Adrenal gland (tissue), 12 donors: ENCODE results near the gene JARID2. TPM values are rescaled to one million over a fixed set of nuclear protein-coding genes. Genes with fewer than 3 reads are reported as not detected.

Experiments used
- DNase-seq, 7 donors: peaks; one replicate each; pipeline ENCODE4 v3.0.0-alpha.2; 2019 to 2020
- H3K27ac ChIP-seq, 5 donors: fragments of 200-600 bp; sonication (generic) in 4 of 5; 1 replicate in 3 of 5; 2 replicates in 2 of 5; pipeline versions ENCODE4 v1.5.1 to v1.8.0; 2016 to 2020; ENCODE audit warnings: mild to moderate bottlenecking in 1 of 5
- H3K27me3 ChIP-seq: fragments of 200-600 bp; 2 replicates; pipeline ENCODE4 v1.8.0; 2021
- H3K36me3 ChIP-seq, 2 donors: fragments of 200-600 bp; replicated peaks in 1 of 2; 1 replicate in 1 of 2; 2 replicates in 1 of 2; pipeline versions ENCODE4 v1.5.1 to v1.8.0; 2018 to 2022
- H3K4me1 ChIP-seq, 2 donors: fragments of 200-600 bp; replicated peaks in 1 of 2; 1 replicate in 1 of 2; 2 replicates in 1 of 2; pipeline versions ENCODE4 v1.5.1 to v1.8.0; 2018 to 2021
- H3K4me3 ChIP-seq, 4 donors: fragments of 200-600 bp; sonication (generic) in 3 of 4; one replicate each; pipeline ENCODE4 v1.5.1; 2016 to 2018
- H3K9me3 ChIP-seq, 3 donors: fragments of 200-600 bp; sonication (generic) in 1 of 3; replicated peaks in 1 of 3; 1 replicate in 2 of 3; 2 replicates in 1 of 3; pipeline versions ENCODE4 v1.5.1 to v1.8.0; 2016 to 2021
- CTCF ChIP-seq, 6 experiments: fragments of 450-650 bp in 4 of 6; fragments of 200-600 bp in 2 of 6; sonication (generic) in 1 of 6; IDR thresholded peaks; 1 replicate in 5 of 6; 2 replicates in 1 of 6; pipeline versions ENCODE4 v1.5.1 to v1.8.0; 2016 to 2021; ENCODE audit warnings: antibody characterized with exemption in 6 of 6, mild to moderate bottlenecking in 2 of 6, moderate library complexity in 1 of 6
- POLR2A ChIP-seq, 2 donors: fragments of 450-650 bp; IDR thresholded peaks; one replicate each; pipeline ENCODE4 v1.6.1; 2017; ENCODE audit warnings: antibody characterized with exemption in 2 of 2, mild to moderate bottlenecking in 2 of 2, moderate library complexity in 1 of 2
- WGBS, 4 donors: extraction: QIAGEN DNeasy Blood & Tissue Kit in 2 of 4; methylation state at CpG; one replicate each; pipeline versions ENCODE4 v1.1.5 to v1.1.7; 2013 to 2017; 5-methylcytosine and 5-hydroxymethylcytosine counted together
- intact Hi-C, 2 donors: fragments of 100-400 bp; cut with DNase I; formaldehyde crosslinking; loops; one replicate each; pipeline versions ENCODE4 v1.14.1 to v1.15.0; 2022 to 2023
- polyA plus RNA-seq, 3 donors: library from polyadenylated mRNA; stranded (reverse); fragments of 200-250 nt in 2 of 3; fragments of 350-450 nt in 1 of 3; fragmentation: Illumina TruSeq in 1 of 3; extraction: RNeasy Lipid Tissue Mini Kit (QIAGEN cat#74804) in 1 of 3; gene quantifications; one replicate each; pipeline ENCODE4 v1.2.3, GENCODE V29; 2013 to 2014
- total RNA-seq, 9 donors: library from RNA; depleted of rRNA in 4 of 9; stranded (reverse); fragments of >200 nt in 4 of 9; fragments of 120-200 nt in 1 of 9; fragmentation: NEBNext Ultra II Directional in 1 of 9; extraction: Animal tissue kit (Norgen Biotek cat#: 25700) in 1 of 9; gene quantifications; one replicate each; pipeline versions ENCODE4 v1.1.0 to v1.2.4, GENCODE V29; 2013 to 2023
- donor health status: healthy with polysubstance abuse.
- donor health status: Bipolar disorder and iron deficiency.
- donor health status: DM: yes; HTN: yes; CAD: no.
- donor health status: DM: no; HTN: no; CAD: no.
- donor health status: DM: no; HTN: no; CAD: no.
- donor health status: DM: yes; HTN: yes; CAD: no.

The JARID2 gene
- total and polyA plus RNA-seq, 12 donors, result 3.0 to 13.6 (median 8.2) TPM

DNA sequence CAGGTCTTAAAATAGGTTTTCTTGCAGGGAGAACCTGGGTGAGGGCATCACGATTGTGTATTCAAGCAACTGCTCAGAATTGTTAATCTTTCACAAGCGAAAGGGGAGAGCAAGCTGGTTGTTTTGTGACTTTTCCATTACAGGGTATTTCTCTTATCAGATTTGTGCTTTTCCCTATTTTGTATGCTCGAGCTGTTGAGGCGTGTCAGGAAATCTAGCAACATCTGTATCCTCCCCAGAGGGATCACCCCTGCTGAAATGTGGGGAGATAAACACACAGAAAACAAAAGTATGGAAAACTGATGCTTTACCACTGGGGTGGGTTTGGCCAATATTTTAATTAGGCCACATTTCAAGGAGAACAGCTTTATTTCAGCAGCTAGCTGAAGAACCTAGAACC is 230.0 kb downstream of the JARID2 start:
- H3K4me1 ChIP-seq, result peaks cover 0 to 29% of the 10 kb centered on the region in 2 donors
- TF ChIP-seq CTCF (IDR thresholded peaks at IDR 0.05) (no peak), POLR2A (IDR thresholded peaks at IDR 0.05) (no peak)
- intact Hi-C loops, result no loop called here
- no peaks in the 10 kb centered on the region for H3K36me3 ChIP-seq
- H3K27me3 ChIP-seq, result no peaks in the 10 kb centered on the region
- H3K9me3 ChIP-seq, result no peaks in the 10 kb centered on the region
- WGBS, 4 donors, result 80 to 85% (median 82%) methylated on average over 4 of the region's 4 CpGs
- no peak overlapping the region for H3K4me3 ChIP-seq
- H3K27ac ChIP-seq, result peak overlapping the region in 2 of 5 donors; percentile 13 to 52
- DNase-seq, result no peak

DNA sequence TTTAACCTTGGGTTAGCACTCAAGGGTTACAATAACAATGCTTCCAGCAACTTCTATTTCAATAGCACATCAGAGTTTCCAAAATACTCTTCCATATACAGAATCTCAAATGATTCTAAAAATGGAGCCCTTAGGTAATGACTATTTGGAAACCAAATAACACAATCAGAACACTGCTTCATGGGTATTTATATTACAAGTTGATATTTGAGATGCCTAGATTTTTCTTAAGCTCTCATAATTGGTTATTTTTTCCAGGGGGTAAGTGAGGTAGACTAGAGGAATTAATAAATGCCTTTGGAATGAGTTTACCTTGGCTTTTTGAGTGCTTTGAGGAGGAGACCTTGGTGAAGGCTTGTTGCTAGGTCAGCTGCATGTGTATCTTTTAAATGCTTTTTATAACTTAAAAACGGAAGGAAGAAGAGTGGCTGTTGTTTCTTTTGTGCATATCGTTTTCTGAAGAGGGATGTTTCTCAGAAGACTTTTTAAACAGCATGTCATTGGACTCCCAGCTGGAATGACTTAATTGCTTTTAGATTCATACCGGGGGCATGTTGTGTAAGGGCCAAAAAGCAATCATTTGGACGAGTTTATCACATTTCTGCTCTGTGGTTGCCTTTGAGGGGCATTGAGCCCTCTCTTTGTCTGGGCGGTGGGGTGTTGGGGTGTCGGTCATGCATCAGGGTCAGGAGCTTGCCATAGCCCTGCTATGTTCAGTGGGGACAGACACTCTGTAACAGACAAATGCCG is 230.9 kb downstream of the JARID2 start:
- H3K4me1 ChIP-seq, result peaks cover 0 to 29% of the 10 kb centered on the region in 2 donors
- peak overlapping the region in 2 of 5 donors; percentile 45 to 52 for H3K27ac ChIP-seq
- no peaks in the 10 kb centered on the region for H3K36me3 ChIP-seq
- intact Hi-C loops, result no loop called here
- no peaks in the 10 kb centered on the region for H3K27me3 ChIP-seq
- H3K4me3 ChIP-seq, result no peak overlapping the region
- DNase-seq, result peak in 1 of 7 donors; percentile 46
- no peaks in the 10 kb centered on the region for H3K9me3 ChIP-seq
- TF ChIP-seq POLR2A (IDR thresholded peaks at IDR 0.05), result no peak
- TF ChIP-seq CTCF (IDR thresholded peaks at IDR 0.05), result no peak
- WGBS, 4 donors, result 29 to 45% (median 39%) methylated on average over 7 of the region's 7 CpGs

DNA sequence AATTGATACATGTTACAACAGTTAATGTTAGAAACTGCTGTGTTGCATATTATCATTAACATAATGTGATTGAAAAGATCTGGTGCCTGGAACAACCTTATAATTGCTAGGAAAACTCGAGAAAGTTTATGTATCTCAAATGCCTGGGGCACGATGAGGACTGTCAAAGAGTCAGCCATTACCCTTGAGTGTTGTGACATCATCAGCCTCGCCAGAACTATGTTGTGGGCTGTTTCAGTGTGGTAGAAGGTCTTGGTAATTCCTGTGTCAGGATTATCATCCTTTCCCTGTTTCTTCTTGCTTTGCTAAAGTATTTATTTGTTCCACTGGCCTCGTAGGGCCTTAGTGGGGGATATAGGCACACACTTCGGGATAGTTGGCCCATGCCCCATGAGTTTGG is 231.9 kb downstream of the JARID2 start:
- H3K9me3 ChIP-seq, result no peaks in the 10 kb centered on the region
- no peaks in the 10 kb centered on the region for H3K27me3 ChIP-seq
- H3K36me3 ChIP-seq, result no peaks in the 10 kb centered on the region
- intact Hi-C loops, result no loop called here
- 49 to 79% (median 59%) methylated on average over 5 of the region's 5 CpGs for WGBS, 4 donors
- DNase-seq, result peak in 1 of 7 donors; percentile 33
- H3K4me1 ChIP-seq, result peaks cover 0 to 25% of the 10 kb centered on the region in 2 donors
- H3K27ac ChIP-seq, result no peak overlapping the region
- TF ChIP-seq CTCF (IDR thresholded peaks at IDR 0.05) (no peak), POLR2A (IDR thresholded peaks at IDR 0.05) (no peak)
- no peak overlapping the region for H3K4me3 ChIP-seq

- intact Hi-C loops, result loop anchor here in 1 of 2 donors (10.0 kb wide), 1 partner anchor 225 kb away; no protein-coding TSS in a partner anchor
- TF ChIP-seq CTCF (IDR thresholded peaks at IDR 0.05), result no peak
- no peak for TF ChIP-seq POLR2A (IDR thresholded peaks at IDR 0.05)
- DNase-seq, result peak in 6 of 7 donors; percentile 59 to 82 (median 68)
- H3K4me1 ChIP-seq, result peaks cover 0 to 30% of the 10 kb centered on the region in 2 donors
- H3K27ac ChIP-seq, result no peak overlapping the region
- no peak overlapping the region for H3K4me3 ChIP-seq
- WGBS, 4 donors, result 43 to 61% (median 55%) methylated on average over 4 to 5 of the region's 5 CpGs
- H3K27me3 ChIP-seq, result no peaks in the 10 kb centered on the region
- no peaks in the 10 kb centered on the region for H3K9me3 ChIP-seq
- H3K36me3 ChIP-seq, result no peaks in the 10 kb centered on the region
These were observed 233.9 kb downstream of the JARID2 start for GRCh38 chr6:15479761-15480160.
